Stimulated activated CD4-positive, alpha-beta T cell treated with anti-CD3 and anti-CD28 coated beads, Interleukin-12 subunit alpha, Interleukin-12 subunit beta, amount 100 ng/mL, for 24 hours (primary cell): ENCODE data around the gene ATP7A.
"Not testable (repeated sequence)": the region's sequence is repeated elsewhere in the genome, so short reads cannot be mapped to it uniquely, and the experiment has no call there.

Source experiments
- DNase-seq, 2 experiments: peaks; one replicate each; pipeline ENCODE4 v3.0.0-alpha.2; 2020; ENCODE audit warnings: low read depth in 2 of 2

Gene ATP7A

DNA sequence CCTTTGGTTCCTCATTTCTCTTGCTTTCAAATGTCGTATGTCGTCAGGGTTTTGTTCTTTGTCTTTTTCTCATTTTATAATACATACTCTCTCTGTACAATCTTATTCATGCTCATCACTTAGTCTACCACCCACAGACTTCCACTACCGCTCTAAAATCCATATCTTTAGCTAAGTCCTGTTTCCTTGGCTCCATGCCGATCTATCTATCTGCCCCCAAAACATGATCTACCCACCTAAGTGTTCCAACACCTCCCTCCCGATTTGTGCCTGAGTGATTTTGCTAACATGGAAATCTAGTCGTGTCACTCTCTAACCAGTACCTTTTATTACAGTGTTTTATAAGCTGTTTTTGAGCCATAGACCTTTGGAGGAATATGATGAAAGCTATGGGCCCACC, 124.6 kb downstream of the ATP7A start:
- no peak for DNase-seq

DNA sequence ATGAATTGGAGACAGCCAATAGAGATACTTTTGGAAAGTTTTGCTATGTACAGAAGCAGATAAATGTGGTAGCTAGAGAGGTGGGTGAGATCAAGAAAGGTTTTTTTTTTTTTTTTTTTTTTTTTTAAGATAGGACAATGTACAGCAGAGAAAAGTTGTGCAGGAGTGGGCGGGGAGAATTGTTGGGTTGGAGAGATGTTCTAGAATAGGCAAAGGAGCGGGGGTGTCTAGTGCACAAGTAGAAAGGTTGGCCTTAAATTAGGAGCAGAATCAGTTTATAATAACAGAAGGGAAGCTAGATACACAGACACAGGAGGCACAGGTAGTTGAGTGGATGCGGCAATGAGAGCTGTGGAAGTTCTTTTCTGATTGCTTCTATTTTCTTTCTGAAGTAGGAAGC, 127.4 kb downstream of the ATP7A start:
- no peak for DNase-seq

DNA sequence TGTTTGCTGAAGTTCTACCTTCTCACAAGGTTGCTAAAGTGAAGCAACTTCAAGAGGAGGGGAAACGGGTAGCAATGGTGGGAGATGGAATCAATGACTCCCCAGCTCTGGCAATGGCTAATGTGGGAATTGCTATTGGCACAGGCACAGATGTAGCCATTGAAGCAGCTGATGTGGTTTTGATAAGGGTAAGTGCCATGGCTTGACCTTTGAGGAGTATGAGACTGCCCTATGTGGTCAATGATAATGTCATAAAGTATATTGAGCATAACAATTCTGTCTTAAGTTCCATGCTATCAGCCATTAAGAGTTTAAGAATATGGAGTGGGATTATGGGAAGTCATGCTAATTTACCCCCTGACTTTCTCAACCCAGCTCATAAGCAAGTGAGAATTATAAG, 132.1 kb downstream of the ATP7A start:
- no peak for DNase-seq

DNA sequence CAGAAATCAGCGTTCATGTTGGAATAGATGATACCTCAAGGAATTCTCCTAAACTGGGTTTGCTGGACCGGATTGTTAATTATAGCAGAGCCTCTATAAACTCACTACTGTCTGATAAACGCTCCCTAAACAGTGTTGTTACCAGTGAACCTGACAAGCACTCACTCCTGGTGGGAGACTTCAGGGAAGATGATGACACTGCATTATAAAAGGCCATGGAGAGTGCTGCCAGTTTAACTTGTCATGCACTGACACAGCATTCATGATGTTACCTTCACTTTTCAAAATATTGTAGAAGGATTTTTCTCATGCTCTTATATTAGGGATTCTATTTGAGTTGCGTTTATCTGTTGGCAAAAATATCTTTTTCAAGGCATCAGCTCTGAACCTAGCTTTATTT, 135.9 kb downstream of the ATP7A start:
- DNase-seq = no peak

DNA sequence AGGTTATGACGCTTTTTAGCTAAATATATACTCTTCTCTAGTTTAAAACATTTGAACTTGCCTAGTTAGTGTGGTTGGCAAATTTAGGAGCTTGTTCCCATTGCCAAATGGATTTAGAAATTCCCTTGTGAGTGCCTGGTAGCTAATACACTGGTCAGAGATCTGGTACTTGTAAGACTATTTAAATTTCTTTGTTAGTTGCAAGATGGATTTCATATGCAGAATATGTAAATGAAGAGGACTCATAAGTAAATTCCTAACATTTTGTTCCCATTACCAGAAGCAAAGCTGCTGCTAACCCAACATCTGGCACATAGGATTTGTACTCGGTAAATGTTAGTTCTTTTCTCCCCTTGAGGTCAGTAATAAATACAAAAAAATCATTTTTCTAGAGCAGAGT, 137.6 kb downstream of the ATP7A start:
- DNase-seq = no peak

DNA sequence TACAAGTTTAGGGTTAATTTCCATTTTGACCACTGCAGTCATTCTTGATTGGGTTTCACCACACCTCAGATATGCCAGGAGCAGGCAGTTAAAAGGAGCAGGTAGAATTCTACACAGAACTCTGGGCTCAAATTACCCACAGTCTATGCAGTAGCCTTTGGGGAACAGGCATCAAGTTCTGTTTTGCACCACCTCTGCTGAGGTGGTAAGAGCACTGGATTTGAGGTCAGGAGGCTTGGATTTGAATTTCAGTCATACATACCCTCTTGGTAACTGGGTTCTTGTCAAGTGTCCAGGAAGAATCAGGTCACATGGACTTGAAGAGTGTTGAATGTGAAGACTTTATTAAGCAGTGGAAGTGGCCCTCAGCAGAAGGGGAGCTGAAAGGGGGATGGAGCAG, 153.2 kb downstream of the ATP7A start:
- no peak for DNase-seq

DNA sequence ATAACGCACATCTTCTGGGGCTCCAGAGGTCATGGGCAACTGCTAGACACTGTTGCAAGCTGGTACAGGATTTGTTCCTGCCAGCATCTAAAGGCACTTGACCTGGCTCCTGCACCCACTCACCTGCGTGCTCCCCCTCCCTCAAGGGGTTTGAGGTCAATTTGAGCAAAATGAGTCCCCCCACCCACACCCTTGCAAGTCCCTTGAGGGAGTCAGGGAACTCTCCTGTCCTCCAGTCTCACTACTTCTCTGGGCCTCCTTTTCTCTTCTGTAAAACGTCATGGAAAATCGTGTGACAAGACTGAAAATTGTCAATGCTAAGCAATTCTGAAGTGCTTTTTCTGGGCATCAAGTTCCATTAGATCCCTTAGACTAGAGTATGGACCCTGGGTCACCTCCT, 153.7 kb downstream of the ATP7A start:
- DNase-seq = no peak

DNA sequence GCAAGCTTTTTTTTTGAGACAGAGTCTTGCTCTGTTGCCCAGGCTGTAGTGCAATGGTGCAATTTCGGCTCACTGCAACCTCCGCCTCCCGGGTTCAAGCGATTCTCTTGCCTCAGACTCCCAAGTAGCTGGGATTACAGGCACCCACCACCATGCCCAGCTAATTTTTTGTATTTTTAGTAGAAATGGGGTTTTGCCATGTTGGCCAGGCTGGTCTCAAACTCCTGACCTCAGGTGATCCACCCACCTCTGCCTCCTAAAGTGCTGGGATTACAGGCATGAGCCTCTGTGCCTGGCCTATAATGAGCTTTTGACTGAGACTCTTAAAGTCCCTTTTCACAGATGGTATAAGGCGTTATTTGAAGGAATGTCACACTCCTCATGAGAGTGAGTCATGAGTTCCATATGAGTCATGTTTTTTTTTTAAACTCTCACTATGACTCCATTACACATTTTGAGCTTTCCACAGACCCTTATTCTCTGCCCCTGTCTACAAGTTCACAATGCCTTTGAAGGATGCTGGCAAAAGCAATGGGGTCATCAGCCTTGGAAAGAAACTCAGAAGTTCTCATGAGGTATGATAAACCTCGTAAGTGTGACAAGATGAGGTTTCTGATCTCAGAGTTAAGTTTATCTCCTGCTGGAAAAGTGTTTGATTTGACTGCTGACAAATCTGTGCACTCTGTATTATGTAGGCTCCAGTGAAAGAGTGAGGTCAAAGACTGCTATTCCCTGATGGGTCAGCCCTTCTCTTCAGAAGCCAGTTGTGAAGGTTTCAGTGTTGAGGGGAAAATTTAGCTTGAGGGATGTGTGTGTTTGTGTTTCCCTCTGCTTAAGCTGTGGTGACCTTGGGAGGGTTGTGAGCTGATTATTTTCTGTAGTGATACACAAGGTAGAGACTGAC, 154.5 kb downstream of the ATP7A start:
- not testable (repeated sequence) for DNase-seq

DNA sequence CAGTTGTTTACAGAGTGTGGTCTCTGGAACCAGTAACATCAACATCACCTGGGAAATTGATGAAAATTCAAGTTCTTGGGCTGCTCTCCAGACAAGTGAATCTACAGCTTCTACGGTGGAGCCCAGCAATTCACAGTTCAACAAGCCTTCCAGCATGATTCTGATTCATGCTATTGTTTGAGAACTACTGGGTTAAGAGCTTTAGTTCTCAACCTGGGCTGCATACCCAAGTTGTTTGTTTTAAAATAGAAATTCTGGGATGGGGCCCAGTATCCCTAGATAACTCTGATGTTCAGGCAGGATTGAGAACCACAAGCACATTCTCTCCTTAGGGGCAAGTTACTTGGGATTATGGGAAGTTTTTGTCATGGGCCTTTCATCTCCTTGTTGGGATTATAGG, 155.6 kb downstream of the ATP7A start:
- DNase-seq = no peak

DNA sequence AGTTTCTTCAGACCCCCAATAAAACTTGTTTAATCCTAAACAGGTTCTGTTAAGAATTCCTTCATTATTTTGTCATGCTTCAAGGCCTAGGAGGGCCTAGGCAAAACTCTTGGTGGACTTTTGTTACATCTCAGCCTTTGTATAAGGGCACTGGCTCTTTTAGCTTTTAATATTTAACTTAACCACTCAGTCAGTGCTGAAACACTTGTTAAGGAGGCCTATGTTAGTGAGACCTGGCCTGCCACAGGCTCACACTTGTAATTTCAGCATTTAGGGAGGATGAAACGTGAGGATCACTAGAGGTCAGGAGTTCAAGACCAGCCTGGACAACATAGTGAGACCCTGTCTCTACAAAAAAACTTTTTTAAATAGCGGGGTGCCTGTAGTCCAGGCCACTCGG, 160.8 kb downstream of the ATP7A start:
- DNase-seq = no peak

DNA sequence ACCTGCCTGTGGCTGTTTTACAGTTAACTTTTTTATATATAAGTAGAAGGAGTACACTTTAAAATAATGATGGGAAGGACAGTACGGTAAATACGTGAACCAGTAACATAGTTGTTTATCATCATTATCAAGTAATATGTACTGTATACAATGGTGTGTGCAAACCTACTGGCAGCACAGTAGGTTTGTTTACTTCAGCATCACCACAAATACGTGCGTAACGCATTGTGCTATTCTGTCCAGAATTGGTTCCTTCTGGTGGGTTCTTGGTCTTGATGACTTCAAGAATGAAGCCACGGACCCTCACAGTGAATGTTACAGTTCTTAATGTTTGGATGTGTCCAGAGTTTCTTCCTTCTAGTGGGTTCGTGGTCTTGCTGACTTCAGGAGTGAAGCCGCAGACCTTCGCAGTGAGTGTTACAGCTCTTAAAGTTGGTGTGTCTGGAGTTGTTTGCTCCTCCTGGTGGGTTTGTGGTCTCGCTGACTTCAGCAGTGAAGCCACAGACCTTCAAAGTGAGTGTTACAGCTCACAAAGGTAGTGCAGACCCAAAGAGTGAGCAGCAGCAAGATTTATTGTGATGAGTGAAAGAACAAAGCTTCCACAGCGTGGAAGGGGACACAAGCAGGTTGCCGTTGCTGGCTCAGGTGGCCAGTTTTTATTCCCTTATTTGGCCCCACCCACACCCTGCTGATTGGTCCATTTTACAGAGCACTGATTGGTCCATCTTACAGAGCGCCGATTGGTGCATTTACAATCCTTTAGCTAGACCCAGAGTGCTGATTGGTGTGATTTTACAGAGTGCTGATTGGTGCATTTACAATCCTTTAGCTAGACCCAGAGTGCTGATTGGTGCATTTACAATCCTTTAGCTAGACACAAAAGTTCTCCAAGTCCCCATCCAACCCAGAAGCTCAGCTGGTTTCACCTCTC, 162.9 kb downstream of the ATP7A start:
- not testable (repeated sequence) for DNase-seq

DNA sequence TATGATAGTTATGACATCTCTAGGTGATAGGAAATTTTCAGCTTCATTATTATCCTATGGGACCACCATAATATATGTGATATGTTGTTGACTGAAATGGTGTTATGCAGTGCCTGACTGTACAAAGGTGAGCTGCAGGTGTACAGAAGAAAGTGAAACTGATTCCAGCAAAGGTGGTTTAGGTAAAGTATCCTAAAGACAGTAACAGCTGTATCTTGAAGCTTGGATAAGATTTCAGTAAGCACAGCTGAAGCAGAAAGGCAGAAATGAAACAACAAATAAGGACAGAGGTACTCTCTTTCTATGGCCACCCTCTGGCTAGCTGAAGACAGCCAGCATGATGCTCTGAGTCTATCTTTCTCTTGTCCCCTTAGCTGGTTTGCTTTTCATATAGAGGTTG, 163.6 kb downstream of the ATP7A start:
- DNase-seq = no peak

DNA sequence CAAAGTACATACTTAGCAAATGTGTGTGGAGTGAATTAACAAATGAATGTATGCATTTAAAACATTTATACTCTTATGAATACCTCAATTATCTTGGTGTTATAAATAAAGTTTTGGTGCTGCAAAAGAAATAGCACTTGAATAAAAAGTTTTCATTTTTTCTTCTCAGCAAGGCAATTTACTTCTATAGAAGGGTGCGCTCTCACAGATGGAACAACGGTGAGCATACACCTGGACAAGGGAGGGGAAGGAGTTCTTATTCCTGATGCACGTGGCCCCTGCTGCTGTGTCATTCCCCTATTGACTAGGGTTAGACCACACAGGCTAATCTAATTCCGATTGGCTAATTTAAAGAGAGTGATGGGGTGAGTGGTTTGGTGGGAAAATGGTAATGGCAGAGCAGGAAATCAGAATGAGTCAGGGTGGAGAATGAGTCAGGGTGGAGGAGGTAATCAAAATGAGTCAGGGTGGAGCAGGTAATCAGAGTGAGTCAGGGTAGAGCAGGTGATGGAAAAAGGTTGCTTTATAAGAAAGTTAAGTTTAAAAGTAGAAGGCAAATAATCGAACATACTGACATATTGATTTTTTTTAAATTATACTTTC, 165.4 kb downstream of the ATP7A start:
- no peak for DNase-seq

DNA sequence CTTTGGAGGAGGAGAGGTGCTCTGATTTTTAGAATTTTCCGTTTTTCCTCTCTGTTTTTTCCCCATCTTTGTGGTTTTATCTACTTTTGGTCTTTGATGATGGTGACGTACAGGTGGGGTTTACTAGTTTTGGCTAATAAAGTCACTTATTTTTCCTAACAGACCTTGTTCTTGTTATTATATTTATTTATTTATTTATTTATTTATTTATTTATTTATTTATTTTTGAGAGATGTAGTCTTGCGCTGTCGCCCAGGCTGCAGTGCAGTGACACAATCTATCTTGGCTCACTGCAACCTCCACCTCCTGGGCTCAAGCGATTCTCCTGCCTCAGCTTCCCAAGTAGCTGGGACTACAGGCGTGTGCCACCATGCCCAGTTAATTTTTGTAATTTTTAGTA, 170.9 kb downstream of the ATP7A start:
- DNase-seq = not testable (repeated sequence)

DNA sequence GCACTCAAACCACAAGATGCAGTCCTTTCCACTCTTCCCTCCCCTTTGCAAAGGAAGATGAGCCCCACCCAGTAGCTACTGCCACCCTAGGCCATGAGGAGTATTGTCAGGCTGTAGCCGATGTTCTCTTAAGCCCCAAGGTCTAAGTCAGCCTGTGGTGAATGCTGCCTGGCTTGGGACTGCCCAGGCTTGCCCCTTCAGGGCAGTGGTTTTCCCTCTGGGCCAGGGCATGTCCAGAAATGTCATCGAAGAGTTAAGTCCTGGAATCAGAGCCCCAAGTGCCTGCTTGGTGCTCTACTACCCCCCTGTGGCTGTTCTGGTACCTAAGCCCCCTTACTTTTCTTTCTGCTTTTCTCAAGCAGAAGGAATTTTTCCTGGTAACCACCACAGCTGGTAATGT, 181.8 kb downstream of the ATP7A start:
- DNase-seq = no peak

DNA sequence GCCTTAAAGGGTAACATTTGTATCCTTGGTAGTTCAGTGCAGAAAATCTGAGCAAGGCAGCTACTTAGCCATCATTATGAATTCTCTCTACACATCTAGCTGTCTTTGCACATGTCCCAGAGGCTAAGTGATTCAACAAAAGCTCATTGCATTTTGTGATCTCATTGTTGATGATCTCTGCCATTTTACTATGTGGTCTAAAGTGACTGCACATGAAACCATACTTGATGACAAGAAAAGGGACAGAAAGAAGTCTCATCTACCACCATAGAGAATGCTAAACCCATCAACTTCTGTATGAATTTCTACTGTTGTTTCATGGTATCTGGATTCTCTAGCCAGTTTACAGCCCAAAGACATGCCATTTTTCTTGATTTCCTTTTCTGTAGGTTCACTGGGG, 187.6 kb downstream of the ATP7A start:
- no peak for DNase-seq
